ENCODE results near the gene PRSS38.

The PRSS38 gene

GRCh38 chr1:227888404-227889046 lies 73.0 kb downstream of the PRSS38 start:
- TF ChIP-seq GABPA (IDR thresholded peaks at IDR 0.05; ENCODE audit: low read depth) (no peak), POLR2AphosphoS5 (IDR thresholded peaks at IDR 0.05; ENCODE audit: low read depth) (no peak), REST (IDR thresholded peaks at IDR 0.05; ENCODE audit: insufficient replicate concordance, low read depth) (no peak), CTCF (IDR thresholded peaks at IDR 0.05; ENCODE audit: insufficient read depth, low read length) (no peak), SPI1 (IDR thresholded peaks at IDR 0.05; ENCODE audit: borderline replicate concordance, low read depth) (no peak)
- H3K4me3 ChIP-seq (replicated peaks; ENCODE audit: insufficient read depth, low read length), result no peak overlapping the region

GRCh38 chr1:227889047-227889862 lies 73.8 kb downstream of the PRSS38 start:
- no peak for DNase-seq (ENCODE audit: low read depth in 1 of 2, low spot score in 1 of 2)
- Histone ChIP-seq H3K27ac (replicated peaks) (no peak overlapping the region), H3K27me3 (ENCODE audit: insufficient read depth, poor library complexity, severe bottlenecking) (no peaks in the 10 kb centered on the region), H3K4me3 (replicated peaks; ENCODE audit: insufficient read depth, low read length) (no peak overlapping the region)
- TF ChIP-seq CTCF (IDR thresholded peaks at IDR 0.05; ENCODE audit: insufficient read depth, low read length) (no peak), SPI1 (IDR thresholded peaks at IDR 0.05; ENCODE audit: borderline replicate concordance, low read depth) (no peak), POLR2AphosphoS5 (IDR thresholded peaks at IDR 0.05; ENCODE audit: low read depth) (no peak), GABPA (IDR thresholded peaks at IDR 0.05; ENCODE audit: low read depth) (no peak), REST (IDR thresholded peaks at IDR 0.05; ENCODE audit: insufficient replicate concordance, low read depth) (no peak)

More at GRCh38 chr1:227888404-227889046, 73.0 kb downstream of the PRSS38 start:
- Histone ChIP-seq H3K27ac (replicated peaks) (no peak overlapping the region), H3K27me3 (ENCODE audit: insufficient read depth, poor library complexity, severe bottlenecking) (no peaks in the 10 kb centered on the region)
- DNase-seq (ENCODE audit: low read depth in 1 of 2, low spot score in 1 of 2), result no peak

GRCh38 chr1:227889863-227890405 lies 74.5 kb downstream of the PRSS38 start:
- TF ChIP-seq SPI1 (IDR thresholded peaks at IDR 0.05; ENCODE audit: borderline replicate concordance, low read depth), result no peak
- no peak for TF ChIP-seq CTCF (IDR thresholded peaks at IDR 0.05; ENCODE audit: insufficient read depth, low read length)
- no peak for TF ChIP-seq REST (IDR thresholded peaks at IDR 0.05; ENCODE audit: insufficient replicate concordance, low read depth)
- no peak for TF ChIP-seq POLR2AphosphoS5 (IDR thresholded peaks at IDR 0.05; ENCODE audit: low read depth)
- no peak for TF ChIP-seq GABPA (IDR thresholded peaks at IDR 0.05; ENCODE audit: low read depth)
- no peak for DNase-seq (ENCODE audit: low read depth in 1 of 2, low spot score in 1 of 2)

More at GRCh38 chr1:227889863-227890405, 74.5 kb downstream of the PRSS38 start:
- Histone ChIP-seq H3K4me3 (replicated peaks; ENCODE audit: insufficient read depth, low read length) (no peak overlapping the region), H3K27me3 (ENCODE audit: insufficient read depth, poor library complexity, severe bottlenecking) (no peaks in the 10 kb centered on the region), H3K27ac (replicated peaks) (no peak overlapping the region)
